C4-2B (cell line): ENCODE data around the gene CLEC16A.

ENCODE experiments used
- CTCF ChIP-seq: fragments of 450-650 bp; conservative IDR thresholded peaks from 2 replicates; pipeline ENCODE4 v1.5.1; 2017; ENCODE audit warnings: mild to moderate bottlenecking
- ZFX ChIP-seq: fragments of 450-650 bp; IDR thresholded peaks from 2 replicates; pipeline ENCODE4 v1.6.1; 2017

DNA sequence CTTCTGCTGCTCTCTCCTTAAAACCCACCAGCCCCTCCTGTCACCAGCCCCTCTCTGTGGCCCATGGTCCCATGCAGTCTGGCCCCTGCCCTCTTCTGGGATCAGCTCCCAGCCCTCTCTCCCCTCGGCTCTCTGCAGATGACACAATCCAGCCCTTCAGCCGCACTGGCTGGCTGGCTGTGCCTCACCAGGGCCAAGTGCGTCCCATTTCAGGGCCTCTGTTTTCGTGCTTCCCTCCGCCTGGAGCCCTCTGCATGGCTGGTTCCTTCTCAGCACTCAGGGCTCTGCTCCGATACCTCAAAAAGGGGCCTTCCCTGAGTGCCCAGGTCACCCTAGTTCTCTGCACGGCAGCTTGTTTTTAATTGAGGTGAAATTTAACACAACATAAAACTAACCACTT is 187.3 kb downstream of the CLEC16A start:
- TF ChIP-seq CTCF, result no peak
- TF ChIP-seq ZFX, result no peak
